ENCODE data around the gene TNFAIP8L1.

- no peak for TF ChIP-seq GABPA (IDR thresholded peaks at IDR 0.05; ENCODE audit: low read depth)
- no peak for TF ChIP-seq CTCF (IDR thresholded peaks at IDR 0.05; ENCODE audit: insufficient read depth, low read length)
- TF ChIP-seq POLR2AphosphoS5 (IDR thresholded peaks at IDR 0.05; ENCODE audit: low read depth) = no peak
Observed at GRCh38 chr19:4642625-4643024, 3.3 kb downstream of the TNFAIP8L1 start.
